NCI-H1436 (cell line): ENCODE results near the gene DUT.
A peak's percentile ranks its signal among the peaks of the same experiment; 100 is the strongest.
"Not testable (repeated sequence)": the region's sequence is repeated elsewhere in the genome, so short reads cannot be mapped to it uniquely, and the experiment has no call there.

Source experiments
- DNase-seq: peaks from one replicate; lab custom pipeline; 2025; lab: John Stamatoyannopoulos, UW

The DUT gene

GRCh38 chr15:48330855-48331795 is at the start of gene DUT:
TSS of gene DUT (plus strand) at chr15:48331429. CDS start at chr15:48331516, 87 bp downstream.
- peak; percentile 54 for DNase-seq

- DNase-seq: no peak
Measured at GRCh38 chr15:48281674-48282073, 49.6 kb upstream of the DUT start.

- DNase-seq: no peak
Measured at GRCh38 chr15:48282216-48282615, 49.0 kb upstream of the DUT start.

- DNase-seq: no peak
Measured at GRCh38 chr15:48283396-48284145, 47.7 kb upstream of the DUT start.

GRCh38 chr15:48285329-48286214 is 45.7 kb upstream of the DUT start:
- peak; percentile 74 for DNase-seq

- no peak for DNase-seq
Measured at GRCh38 chr15:48289628-48290027, 41.6 kb upstream of the DUT start.

GRCh38 chr15:48292458-48292857 is 38.8 kb upstream of the DUT start:
- DNase-seq: no peak

- no peak for DNase-seq
Measured at GRCh38 chr15:48297668-48298067, 33.6 kb upstream of the DUT start.

GRCh38 chr15:48298914-48299313 is 32.3 kb upstream of the DUT start:
- no peak for DNase-seq

GRCh38 chr15:48300038-48300437 is 31.2 kb upstream of the DUT start:
- no peak for DNase-seq

GRCh38 chr15:48304398-48304797 is 26.8 kb upstream of the DUT start:
- DNase-seq: no peak

GRCh38 chr15:48306639-48307038 is 24.6 kb upstream of the DUT start:
- no peak for DNase-seq

GRCh38 chr15:48307586-48307985 is 23.6 kb upstream of the DUT start:
- no peak for DNase-seq

- no peak for DNase-seq
Measured at GRCh38 chr15:48309740-48310139, 21.5 kb upstream of the DUT start.

GRCh38 chr15:48313216-48313615 is 18.0 kb upstream of the DUT start:
- DNase-seq: no peak

- no peak for DNase-seq
Measured at GRCh38 chr15:48315041-48315440, 16.2 kb upstream of the DUT start.

- no peak for DNase-seq
Measured at GRCh38 chr15:48317221-48317620, 14.0 kb upstream of the DUT start.

- DNase-seq: no peak
Measured at GRCh38 chr15:48318131-48318530, 13.1 kb upstream of the DUT start.

GRCh38 chr15:48323294-48323693 is 7.9 kb upstream of the DUT start:
- DNase-seq: no peak

- no peak for DNase-seq
Measured at GRCh38 chr15:48324949-48325348, 6.3 kb upstream of the DUT start.

GRCh38 chr15:48325400-48325799 is 5.8 kb upstream of the DUT start:
- no peak for DNase-seq

- DNase-seq: not testable (repeated sequence)
Measured at GRCh38 chr15:48326180-48326579, 5.0 kb upstream of the DUT start.
